Measurements from ENCODE around the gene KLHL33.

DNA sequence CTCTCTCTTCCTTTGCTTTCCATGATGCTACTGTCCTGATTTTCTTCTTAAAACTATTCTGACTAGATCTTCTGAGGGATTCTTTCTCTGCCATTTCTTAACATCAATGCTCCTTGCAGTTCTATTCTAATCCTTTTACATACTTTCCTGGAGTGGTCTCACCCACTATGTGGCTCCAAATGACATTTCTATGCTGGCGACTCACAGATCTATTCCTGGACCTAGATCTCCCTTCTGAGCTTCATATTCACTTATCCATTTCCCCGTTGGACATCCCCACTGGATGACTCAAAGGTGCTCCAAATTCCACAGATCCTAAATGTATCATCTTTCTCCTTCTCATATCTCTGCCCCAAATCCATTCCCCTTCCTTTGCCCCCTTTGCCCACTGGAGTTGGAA lies 26.7 kb downstream of the KLHL33 start:
- TF ChIP-seq, protein P1, sequence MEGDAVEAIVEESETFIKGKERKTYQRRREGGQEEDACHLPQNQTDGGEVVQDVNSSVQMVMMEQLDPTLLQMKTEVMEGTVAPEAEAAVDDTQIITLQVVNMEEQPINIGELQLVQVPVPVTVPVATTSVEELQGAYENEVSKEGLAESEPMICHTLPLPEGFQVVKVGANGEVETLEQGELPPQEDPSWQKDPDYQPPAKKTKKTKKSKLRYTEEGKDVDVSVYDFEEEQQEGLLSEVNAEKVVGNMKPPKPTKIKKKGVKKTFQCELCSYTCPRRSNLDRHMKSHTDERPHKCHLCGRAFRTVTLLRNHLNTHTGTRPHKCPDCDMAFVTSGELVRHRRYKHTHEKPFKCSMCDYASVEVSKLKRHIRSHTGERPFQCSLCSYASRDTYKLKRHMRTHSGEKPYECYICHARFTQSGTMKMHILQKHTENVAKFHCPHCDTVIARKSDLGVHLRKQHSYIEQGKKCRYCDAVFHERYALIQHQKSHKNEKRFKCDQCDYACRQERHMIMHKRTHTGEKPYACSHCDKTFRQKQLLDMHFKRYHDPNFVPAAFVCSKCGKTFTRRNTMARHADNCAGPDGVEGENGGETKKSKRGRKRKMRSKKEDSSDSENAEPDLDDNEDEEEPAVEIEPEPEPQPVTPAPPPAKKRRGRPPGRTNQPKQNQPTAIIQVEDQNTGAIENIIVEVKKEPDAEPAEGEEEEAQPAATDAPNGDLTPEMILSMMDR (conservative IDR thresholded peaks at IDR 0.05 in 1 of 2, IDR thresholded peaks at IDR 0.05 in 1 of 2; ENCODE audit: extremely low read depth in 1 of 2, insufficient read depth in 1 of 2, low read depth in 1 of 2, low read length in 2 of 2) = no peak
- TF ChIP-seq EZH2 (IDR thresholded peaks at IDR 0.05; ENCODE audit: borderline replicate concordance, low read length) = no peak
